Daoy (cell line): Measurements from ENCODE around the gene CACNA1G. TPM values are rescaled to one million over a fixed set of nuclear protein-coding genes. Genes with fewer than 3 reads are reported as not detected.

Experiments used
- DNase-seq: peaks from one replicate; pipeline ENCODE4 v3.0.0-alpha.2; 2015; ENCODE audit warnings: low read depth
- total RNA-seq: library from RNA; depleted of rRNA; stranded (reverse); fragments of >200 nt; shearing (Covaris generic); gene quantifications from 2 replicates; pipeline ENCODE4 v1.2.3, GENCODE V29; 2014

The CACNA1G gene
- total RNA-seq, 1 experiment from 2014 or later: 0.23 TPM

DNA sequence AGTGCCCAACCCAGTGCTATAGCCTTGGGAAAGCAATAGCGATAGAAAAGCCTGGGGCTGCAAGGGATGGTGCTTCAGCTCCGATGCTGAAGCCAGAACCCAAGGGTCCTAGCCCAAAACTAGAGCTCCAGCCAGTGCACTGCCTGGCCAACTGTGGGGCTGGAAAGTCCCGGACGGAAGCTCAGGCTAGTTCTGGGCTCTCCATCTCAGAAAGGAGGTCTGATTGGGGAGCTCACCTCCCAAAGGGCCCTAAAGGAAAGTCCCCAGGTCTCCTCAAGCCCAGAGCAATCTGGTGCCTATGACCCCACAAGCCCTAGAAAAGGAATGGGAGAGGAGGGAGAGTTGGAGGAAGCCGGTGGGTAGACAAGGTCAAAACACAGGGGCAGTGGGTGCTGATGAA is 72.1 kb downstream of the CACNA1G start:
- no peak for DNase-seq

DNA sequence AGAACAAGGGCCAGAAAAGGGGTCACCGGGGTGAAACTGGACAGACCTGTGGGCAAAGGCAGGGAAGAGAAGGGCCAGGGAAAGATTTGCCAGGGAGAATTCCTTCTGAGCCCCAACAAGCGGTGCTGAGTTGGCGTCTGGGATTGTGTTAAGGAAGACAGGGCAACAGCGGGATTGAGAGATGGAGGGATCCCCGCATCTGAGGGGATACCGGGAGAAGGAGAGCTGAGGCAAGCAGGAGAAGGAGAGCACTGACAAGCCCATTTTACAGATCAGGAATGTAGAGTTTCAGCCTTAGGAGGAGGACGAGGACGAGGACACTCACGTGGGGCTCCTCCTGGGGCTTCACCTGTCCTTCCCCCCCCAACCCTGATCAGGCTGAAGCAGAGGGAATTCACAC is 73.2 kb downstream of the CACNA1G start:
- no peak for DNase-seq

DNA sequence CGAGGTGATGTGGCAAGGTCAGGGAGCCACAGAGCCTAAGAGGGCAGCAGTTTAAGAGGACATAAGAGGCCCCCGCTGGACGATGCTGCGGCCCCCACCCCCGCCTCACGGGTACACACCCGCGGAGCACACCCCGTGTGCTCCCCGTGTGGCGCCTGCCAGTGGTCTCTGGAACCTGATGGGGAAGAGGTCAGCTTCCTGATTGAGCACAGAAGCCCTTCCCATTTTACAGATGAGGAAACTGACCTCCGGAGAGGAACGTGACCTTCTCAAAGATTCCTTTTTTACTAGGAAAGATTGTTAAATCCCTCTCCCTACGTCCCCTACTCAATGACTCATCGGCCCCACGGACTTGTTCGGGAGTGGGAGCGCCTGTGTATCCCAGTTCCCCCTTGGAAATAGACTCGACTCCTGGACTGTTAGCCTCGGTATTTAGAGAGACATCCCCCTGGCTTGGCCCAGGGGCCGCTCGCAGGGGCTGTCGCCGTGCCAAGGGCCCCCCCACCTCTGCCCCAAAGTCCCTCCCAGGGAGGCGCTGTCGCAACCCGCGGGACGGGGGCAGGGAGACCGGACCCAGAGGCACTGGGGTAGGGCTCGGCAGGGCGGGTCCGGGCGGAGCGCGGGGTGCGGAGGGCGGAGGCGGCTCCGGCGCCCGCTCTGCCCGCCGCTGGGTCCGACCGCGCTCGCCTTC is 73.9 kb downstream of the CACNA1G start, which contains the start of gene ABCC3:
Gene ABCC3 (plus strand): TSS at position 658 of the 691 bp plus-strand sequence. CDS start 56 bp downstream, outside the sequence.
- DNase-seq: peak; percentile 58

DNA sequence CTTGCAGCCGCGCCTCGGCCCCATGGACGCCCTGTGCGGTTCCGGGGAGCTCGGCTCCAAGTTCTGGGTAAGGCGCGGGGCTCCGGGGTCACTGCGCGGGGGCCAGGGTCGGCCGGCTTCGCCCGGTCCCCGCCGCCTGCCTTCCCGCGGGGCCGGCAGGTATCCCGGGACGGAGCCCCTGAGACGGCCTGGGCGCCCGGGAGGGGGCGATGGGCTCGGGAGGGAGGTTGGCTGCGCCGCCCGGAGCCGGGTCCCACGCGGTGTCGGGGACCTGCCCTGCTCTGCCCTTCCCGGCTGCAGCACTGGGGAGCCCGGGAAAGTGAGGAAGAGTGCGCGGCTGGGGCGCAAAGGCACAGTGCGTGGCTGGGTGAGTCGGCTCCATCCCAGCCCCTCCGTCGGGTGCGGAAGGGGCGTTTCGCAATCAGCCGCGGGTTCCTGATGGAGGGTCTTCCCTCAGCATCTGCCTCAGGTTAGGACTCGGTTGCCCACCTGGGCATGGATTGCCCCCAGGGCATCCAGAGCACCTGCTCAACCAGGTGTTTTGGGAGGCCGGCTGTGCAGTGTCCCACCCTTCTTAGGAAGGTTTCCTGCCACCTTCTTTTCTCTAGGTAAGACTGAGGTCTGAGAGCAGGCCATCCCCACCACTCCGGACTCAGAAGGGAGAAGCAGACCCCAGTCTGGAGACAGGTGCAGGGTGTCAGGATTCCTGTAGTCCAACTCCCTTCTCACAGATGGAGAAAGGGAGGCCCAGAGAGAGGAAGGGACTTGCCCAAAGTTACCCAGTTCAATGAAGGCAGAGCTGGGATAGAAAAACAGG is 74.6 kb downstream of the CACNA1G start:
- DNase-seq: no peak

DNA sequence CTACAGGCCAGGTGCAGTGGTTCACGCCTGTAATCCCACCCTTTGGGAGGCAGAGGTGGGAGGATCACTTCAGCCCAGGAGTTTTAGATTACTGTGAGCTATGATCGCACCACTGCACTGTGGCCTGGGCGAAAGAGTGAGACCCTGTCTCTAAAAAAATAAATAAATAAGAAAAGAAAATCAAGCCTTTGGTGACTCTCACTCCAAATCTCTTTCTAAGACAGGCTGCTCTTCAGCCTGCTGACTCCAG is 75.1 kb downstream of the CACNA1G start:
- no peak for DNase-seq

DNA sequence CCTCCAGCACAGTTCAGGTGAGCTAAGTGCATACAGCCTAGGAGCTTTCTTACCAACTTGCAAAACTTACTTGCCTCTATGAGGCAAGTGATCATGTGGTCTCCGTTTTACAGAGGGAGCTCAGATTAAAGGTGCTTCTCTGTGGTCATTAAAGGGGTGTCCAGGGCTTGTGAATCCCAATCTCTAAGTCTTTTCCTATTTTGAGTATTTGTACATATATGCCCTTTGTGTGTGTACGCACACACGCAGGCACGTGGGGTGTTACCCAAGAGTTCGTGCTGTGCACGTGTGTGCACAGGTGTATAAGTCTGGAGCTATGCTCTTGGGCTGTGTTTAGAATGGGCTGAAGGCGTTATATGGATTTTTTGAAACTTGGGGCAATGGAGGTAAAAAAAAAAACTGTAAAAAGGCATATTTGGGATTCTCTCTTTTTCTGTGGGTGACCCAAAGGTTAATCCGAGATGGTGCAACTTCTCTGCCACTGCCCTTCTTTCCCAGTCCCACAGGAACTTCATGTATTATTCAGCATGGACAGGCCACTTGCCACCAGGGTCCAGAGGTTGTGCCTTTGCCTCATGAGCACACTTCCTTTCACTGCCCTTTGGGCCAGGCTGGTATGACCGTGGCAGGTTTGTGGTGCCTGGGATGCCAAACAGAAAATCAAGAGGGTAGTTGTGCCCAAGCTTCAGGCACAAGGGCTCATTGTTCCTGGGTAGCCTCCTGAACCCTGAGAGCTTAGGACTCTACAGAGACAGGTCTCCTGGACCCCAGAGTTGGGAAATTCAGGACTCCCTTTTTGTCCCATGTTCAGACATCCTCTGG is 75.7 kb downstream of the CACNA1G start:
- DNase-seq: no peak

DNA sequence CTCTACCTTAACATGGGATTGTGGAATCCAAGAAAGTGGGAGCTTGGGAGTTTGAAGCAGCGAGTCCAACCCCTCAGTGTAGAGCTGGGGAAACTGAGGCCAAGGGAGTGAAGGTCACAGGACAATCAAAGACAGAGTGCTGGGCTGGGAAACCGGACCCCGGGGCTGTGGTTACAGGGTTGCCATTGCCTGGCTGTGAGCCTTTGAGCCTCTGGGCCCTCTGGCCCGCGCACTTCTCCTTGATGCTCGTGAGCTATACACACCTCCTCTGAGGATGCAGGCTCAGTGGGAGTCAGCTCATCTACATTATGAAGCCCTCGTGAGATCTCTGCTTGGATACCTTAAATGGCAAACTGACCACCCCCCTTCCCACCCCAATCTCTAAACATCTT is 76.3 kb downstream of the CACNA1G start:
- no peak for DNase-seq

DNA sequence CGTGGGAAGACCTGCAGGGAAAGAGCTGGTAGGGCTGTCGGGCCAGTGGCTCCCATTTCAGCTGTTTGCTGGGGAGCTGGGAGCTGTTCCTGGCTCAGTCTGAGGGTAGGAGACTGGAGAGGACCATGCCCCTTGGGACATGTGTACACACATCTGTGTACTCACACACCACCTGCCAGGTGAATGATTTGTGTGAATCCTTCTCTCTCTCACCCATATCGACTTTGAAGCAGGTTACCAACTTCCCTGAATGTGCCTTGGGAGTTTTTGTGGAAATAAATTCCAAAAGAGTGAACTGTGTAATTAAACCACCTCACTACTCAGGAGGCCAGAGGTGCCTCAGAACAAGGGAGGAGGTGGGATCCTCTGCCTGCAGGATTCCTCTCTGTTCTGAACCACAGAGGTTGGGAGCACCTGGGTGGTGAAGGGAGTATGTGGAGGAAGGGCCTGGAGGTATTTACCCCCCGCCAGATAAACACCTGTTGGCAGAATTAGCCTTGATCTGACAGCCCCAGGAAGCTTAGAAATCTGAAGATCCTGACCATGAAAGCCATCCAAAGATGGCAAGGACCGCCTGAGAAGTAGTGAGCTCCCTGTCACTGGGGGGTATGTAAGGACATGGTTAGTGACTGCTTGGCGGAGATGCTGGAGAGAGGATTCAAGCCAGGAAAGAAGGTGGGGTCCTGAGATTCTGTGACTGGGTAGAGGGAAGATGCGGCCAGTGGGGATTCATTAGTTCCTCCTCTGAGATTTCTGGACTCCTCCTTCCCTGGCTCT is 77.5 kb downstream of the CACNA1G start:
- DNase-seq: no peak

DNA sequence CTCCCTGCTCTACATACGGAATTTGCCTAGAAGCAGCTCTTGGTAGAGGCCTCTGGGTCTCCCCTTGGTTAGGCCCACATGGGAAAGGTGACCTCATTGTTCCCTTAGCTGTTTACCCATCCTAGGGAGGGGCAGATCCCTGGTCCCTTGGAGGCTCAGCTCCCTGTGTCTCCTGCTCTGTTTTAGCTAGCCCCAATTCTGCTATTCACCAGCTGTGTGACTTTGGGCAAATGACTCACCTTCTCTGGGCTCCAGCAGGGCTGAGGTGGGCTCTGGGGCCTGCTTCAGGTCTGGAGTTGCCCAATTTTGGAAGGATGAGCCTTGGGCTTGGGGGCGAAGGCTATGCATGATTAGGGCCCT is 78.1 kb downstream of the CACNA1G start:
- DNase-seq: peak; percentile 90

DNA sequence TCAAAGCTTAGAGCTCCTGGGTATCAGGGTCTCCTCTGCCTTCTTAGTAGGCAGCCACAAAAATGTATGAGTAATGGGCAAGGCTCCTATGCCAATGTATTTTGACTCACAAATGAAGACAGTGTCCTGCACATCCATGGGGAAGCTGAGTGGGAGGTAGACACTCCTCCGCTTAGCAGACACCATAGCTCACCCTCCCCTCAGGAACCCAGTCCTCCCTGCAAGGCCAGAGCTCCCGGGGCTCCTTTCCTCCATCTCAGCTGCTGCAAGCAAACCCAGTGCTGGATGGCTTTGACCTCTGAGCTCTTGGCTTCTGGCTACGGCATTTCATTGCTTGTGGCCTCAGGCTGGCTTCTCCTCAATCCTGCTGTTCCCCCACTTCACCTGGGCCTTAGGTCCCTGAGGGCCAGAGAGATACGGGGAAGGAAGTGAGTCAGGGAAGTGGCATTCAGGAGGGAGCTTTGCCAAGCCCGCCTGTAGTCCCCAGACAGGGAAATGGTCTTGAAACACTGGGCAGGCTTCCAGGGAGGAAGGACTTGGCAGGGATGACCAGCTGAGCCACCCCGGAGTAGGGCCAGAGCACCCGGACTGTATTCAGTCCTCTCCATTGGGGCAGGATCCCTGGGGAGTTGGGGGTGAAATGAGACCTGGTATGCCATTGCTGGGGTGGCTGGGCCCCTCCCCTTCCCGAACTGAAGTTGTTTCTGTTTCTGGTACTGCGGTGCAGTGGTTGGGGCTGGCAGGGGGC is 78.6 kb downstream of the CACNA1G start:
- peak; percentile 98 for DNase-seq

DNA sequence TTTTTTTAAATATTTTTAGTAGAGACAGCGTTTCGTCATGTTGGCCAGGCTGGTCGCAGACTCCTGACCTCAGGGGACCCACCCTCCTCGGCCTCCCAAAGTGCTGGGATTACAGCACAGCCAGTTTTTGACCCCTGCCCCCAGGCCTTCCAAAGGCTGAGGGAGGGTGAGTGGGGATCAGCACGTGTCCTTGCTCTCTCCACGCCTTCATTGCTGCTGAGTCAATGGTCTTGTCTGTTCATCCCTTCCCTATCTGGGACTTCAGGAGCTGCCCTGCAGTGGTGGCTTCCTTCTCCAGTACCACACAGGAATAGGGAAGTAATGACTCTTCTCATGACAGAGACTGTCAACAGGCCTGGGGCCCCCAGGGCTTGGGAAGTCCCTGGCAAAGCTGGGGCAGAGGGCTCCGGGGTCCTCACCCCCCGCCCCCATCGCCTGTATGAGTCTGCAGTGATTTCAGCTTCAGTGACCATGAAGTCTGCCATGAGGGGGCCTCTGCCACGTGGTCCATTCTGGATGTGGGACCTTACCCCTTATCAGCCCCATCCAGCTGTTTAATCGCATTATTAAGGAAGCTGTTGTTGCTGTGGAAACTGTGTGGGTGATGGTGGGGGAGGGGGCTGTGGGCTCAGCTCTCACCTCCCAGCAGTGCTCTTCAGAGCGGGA is 80.3 kb downstream of the CACNA1G start:
- peak; percentile 36 for DNase-seq

DNA sequence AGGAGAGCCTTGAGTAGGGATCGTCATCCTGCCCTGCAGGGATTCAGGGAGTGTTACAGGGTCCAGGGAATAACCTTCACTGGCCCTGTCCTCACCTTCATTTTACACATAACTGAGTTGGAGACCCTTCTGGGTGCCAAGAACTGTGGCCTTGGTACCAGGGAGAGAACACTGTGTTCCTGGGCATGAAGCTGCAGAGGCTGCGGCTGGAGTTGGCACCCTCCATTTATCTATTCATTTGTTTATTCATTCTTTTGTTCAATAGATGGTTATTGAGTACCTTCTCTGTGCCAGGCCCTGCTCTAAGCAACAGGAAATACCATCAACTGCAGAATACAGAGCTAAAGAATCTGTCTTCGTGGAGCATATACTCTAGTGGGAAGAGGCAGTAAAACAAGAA is 80.8 kb downstream of the CACNA1G start:
- DNase-seq: no peak

DNA sequence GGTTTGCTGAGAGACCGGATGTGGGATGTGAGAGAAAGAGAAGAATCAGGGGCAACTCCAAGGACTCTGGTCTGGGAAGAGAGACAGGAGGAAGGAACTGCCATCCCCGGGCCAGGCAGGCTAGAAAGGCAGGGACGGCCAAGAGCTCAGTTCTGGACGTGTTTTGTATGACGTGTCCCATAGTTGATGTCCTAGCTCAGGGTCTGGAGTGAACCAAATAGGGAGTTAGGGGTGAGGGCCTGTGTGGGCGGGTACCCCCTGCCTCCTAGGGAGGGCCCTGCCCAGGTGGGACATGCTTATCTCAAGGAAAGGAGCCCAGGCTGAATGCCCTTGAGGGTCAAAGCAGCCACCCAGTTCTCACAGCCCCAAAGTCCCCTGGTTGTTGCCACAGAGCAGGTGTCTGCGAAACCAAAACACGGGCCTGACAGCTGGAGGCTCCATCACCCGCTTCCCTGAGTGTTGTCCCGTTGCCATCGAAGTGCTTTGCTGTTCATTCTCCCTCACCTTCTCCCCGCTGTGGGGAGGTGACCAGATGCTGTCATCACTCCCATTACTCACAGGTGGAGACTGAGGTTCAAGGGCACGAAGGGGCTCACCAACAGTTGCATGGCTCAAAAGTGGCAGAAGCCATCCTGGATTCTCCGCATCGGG is 81.7 kb downstream of the CACNA1G start:
- no peak for DNase-seq

DNA sequence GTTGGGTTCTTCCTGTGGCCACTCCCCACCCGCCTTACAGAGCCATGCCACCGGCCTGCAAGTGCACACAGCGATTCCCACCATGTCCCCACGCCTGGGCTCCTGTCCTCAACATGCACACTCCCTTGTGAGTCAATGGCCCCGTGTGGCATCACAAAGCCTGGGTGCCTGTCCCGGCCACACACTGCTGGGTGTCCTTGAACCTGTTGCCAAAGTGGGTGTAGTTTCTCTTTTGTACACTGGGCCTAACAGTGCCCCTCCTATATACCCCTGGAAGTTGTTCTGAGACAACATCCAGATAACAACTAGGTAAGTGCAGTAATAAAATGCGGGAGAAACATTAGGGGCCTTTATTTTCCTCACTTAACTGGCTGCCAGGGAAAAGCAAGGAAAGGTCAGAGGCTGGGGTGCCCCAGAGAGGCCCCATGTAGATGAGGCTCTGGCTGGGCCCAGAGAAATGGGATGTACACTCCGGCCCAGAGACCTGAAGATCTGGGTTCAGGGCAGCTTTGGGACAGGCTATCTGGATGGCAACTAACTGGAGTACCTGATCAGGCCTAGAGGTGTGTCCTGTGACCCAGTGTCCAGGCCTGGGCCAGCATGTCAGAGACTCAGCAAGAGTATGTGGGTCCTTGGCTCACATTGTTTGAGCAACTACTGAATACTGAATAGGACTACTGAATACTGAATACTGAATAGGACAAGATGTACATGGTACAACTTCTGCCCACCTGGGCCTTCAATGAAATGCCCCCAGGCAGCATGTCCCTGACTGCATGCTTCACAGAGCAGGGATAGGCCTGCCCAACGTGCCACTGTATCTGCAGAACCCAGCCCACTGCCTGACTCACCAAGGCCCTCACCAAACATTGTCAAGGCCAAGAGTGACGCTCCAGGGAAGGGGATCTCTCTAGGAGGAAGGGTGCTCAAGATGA is 82.5 kb downstream of the CACNA1G start:
- DNase-seq: peak; percentile 42

DNA sequence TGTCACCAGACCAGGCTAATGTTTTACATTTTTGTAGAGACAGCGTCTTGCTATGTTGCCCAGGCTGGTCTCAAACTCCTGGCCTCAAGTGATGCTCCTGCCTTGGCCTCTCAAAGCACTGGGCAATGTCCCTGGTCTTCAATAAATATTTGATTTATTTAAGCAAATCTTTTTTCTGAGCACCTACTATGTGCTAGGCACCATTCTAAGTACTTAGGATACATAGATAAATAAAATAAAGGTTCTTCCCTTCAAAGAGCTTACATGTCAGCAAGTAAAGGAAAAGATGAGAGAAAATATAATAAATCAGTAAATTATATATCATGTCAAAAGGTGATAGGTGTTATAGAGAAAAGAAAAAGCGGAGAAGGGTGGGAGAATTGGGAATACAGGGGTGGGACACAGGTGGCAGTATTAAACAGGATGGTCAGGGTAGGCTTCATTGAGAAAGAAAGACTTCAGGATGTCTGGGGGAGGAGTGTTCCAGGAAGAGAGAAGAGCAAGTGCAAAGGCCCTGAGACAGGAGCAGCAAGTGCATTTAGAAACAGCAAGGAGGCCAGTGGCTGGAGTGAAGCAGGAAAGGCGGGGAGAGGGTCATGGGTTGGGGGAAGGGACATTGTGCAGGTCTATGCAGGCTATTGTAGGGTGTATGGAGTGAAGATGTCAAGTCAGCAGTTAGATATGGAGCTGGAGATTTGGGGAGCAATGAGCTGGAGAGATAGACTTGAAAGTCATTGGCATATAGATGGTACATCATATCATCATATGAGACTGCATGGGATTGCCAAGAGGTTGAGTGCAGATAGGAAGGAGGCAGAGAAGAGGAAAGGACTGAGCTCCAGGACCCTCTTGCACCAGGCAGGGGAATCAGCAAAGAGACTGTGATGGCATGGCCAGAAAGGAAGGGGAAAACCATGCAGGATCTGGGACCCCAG is 85.5 kb downstream of the CACNA1G start:
- no peak for DNase-seq

DNA sequence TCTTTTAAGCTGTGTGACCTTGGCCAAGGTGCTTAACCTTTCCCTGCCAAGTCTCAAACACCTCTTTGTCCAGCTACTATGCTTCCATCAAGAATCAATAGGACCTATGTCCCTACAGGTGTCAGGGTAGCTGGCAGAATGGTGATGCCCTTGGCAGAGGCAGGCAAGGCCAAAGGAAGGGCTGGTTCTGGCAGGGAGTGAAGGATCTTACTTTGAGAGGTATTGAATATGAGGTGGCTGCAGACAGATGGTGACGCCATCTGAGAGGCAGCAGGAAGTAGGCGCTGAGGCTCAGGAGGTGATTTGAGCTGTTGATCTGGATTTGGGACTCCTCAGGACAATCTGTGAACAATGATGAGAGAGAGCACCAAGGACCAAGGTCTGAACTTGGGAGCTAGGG is 86.7 kb downstream of the CACNA1G start:
- no peak for DNase-seq

DNA sequence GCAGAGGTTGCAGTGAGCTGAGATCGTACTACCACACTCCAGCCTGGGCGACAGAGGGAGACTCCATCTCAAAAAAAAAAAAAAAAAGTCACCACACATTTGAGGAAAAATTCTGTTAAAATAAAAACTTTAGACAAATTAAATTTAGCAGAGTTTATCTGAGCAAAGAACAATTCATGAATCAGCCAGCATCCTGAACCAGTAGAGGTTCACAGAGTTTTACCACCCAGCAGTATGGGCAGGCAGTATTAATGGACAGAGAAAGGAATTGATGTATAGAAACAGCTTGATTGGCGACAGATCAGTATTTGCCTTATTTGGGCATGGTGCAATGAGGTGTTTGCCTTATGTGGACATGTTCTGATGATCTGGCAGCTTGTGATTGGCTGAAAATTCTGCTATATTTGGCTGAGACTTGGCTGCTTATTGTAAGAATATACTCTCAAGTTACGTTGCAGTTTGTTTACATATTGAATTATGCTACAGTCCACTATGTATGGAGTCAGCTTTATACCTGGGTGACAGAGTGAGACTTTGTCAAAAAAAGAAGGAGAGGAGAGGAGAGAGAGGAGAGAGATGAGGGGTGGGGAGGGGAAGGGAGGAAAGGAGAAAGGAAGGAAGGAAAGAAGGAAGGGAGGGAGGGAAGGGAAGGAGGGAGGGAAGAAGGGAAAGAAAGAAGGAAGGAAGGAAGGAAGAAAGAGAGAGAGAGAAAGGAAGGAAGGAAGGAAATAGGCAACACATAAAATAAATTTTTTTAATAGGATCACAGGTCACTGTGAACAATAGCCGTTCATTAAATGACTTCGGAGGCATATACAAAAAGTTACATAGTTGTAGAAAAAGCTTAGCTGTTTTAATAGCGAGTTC is 88.8 kb downstream of the CACNA1G start:
- no peak for DNase-seq
